ENCODE results near the gene EPB41.
A peak's percentile ranks its signal among the peaks of the same experiment; 100 is the strongest.
"Not testable (repeated sequence)": the region's sequence is repeated elsewhere in the genome, so short reads cannot be mapped to it uniquely, and the experiment has no call there.

DNA sequence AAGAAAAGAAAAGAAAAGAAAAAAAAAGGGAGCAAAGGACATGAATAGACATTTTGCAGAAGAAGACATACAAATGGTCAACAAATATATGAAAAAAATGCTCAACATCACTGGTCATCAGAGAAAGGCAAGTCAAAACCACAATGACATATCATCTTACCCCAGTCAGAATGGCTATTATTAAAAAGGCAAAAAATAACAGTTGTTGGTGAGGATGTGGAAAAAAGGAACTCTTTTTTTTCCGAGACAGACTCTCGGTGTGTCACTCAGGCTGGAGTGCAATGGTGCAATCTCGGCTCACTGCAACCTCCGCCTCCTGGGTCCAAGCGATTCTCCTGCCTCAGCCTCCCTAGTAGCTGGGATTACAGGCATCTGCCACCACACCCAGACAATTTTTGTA, 39.2 kb upstream of the EPB41 start:
- not testable (repeated sequence) for TF ChIP-seq ZSCAN29 (IDR thresholded peaks at IDR 0.05); ZNF253 (CRISPR knock-in tag; conservative IDR thresholded peaks at IDR 0.05); ZC3H8 (IDR thresholded peaks at IDR 0.05); POLR2A (conservative IDR thresholded peaks at IDR 0.05); EZH2 (IDR thresholded peaks at IDR 0.05; ENCODE audit: borderline replicate concordance, low read depth, low read length); ZNF785 (CRISPR knock-in tag; IDR thresholded peaks at IDR 0.05); ZNF76 (CRISPR knock-in tag; IDR thresholded peaks at IDR 0.05; ENCODE audit: borderline replicate concordance); CREB1 (IDR thresholded peaks at IDR 0.05); CREB1 (CRISPR knock-in tag; IDR thresholded peaks at IDR 0.05)
- TF ChIP-seq, protein P1, sequence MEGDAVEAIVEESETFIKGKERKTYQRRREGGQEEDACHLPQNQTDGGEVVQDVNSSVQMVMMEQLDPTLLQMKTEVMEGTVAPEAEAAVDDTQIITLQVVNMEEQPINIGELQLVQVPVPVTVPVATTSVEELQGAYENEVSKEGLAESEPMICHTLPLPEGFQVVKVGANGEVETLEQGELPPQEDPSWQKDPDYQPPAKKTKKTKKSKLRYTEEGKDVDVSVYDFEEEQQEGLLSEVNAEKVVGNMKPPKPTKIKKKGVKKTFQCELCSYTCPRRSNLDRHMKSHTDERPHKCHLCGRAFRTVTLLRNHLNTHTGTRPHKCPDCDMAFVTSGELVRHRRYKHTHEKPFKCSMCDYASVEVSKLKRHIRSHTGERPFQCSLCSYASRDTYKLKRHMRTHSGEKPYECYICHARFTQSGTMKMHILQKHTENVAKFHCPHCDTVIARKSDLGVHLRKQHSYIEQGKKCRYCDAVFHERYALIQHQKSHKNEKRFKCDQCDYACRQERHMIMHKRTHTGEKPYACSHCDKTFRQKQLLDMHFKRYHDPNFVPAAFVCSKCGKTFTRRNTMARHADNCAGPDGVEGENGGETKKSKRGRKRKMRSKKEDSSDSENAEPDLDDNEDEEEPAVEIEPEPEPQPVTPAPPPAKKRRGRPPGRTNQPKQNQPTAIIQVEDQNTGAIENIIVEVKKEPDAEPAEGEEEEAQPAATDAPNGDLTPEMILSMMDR (IDR thresholded peaks at IDR 0.05 in 2 of 3, conservative IDR thresholded peaks at IDR 0.05 in 1 of 3; ENCODE audit: insufficient read depth in 2 of 3, low read depth in 1 of 3, low read length in 3 of 3) = not testable (repeated sequence)
- peak; percentile 44; the same call in 1 of the 2 replicates for TF ChIP-seq SPI1 (IDR thresholded peaks at IDR 0.05; ENCODE audit: borderline replicate concordance, low read depth, low read length)
